Measurements from ENCODE around the gene MAB21L4.

- TF ChIP-seq CTCF (IDR thresholded peaks at IDR 0.05; ENCODE audit: low read depth, low read length) (no peak), POLR2A (IDR thresholded peaks at IDR 0.05; ENCODE audit: extremely low read depth, insufficient read length) (no peak), MYC (IDR thresholded peaks at IDR 0.05; ENCODE audit: low read depth, low read length) (no peak), MAX (IDR thresholded peaks at IDR 0.05; ENCODE audit: low read depth, low read length) (no peak)
Measured at GRCh38 chr2:240890691-240891090, 5.3 kb downstream of the MAB21L4 start.
